ENCODE measurements around the gene FPGS. TPM values are rescaled to one million over a fixed set of nuclear protein-coding genes. Genes with fewer than 3 reads are reported as not detected.

The FPGS gene
- polyA plus RNA-seq, 3 donors: 21.3 to 28.5 (median 25.2) TPM

GRCh38 chr9:127781806-127782205 lies 20.9 kb upstream of the FPGS start:
- intact Hi-C loops (cut with micrococcal nuclease): loop anchor here in 1 of 2 donors (2.0 to 5.0 kb wide), 3 partner anchors 47 to 210 kb away; partner anchors contain the start of gene TOR2A
- Mint-ChIP-seq H3K9me3 (peaks cover 0 to 6% (median 0%) of the 10 kb centered on the region in 7 donors), H3K36me3 (peaks cover 0 to 13% of the 10 kb centered on the region in 2 donors), H3K27ac (peak overlapping the region; percentile 93 to 99 (median 98)), H3K27me3 (ENCODE audit: low read depth in 3 of 3) (peaks cover 0 to 9% (median 0%) of the 10 kb centered on the region in 3 donors), H3K4me3 (no peak overlapping the region), H3K4me1 (peaks cover 68% of the 10 kb centered on the region)
- H3K4me1 ChIP-seq (ENCODE audit: control insufficient read depth in 1 of 2, insufficient read depth in 2 of 2, low read length in 2 of 2): peaks cover 72 to 77% of the 10 kb centered on the region in 2 donors
- H3K27ac ChIP-seq (ENCODE audit: low read depth in 1 of 2, low read length in 2 of 2): peak overlapping the region; percentile 96 to 98
- H3K9ac ChIP-seq (ENCODE audit: insufficient read depth, low read length, poor library complexity, severe bottlenecking): no peak overlapping the region
- TF ChIP-seq, protein P1, sequence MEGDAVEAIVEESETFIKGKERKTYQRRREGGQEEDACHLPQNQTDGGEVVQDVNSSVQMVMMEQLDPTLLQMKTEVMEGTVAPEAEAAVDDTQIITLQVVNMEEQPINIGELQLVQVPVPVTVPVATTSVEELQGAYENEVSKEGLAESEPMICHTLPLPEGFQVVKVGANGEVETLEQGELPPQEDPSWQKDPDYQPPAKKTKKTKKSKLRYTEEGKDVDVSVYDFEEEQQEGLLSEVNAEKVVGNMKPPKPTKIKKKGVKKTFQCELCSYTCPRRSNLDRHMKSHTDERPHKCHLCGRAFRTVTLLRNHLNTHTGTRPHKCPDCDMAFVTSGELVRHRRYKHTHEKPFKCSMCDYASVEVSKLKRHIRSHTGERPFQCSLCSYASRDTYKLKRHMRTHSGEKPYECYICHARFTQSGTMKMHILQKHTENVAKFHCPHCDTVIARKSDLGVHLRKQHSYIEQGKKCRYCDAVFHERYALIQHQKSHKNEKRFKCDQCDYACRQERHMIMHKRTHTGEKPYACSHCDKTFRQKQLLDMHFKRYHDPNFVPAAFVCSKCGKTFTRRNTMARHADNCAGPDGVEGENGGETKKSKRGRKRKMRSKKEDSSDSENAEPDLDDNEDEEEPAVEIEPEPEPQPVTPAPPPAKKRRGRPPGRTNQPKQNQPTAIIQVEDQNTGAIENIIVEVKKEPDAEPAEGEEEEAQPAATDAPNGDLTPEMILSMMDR (IDR thresholded peaks at IDR 0.05): no peak
- no peaks in the 10 kb centered on the region for H3K27me3 ChIP-seq (ENCODE audit: control insufficient read depth in 2 of 2, insufficient read depth in 2 of 2, low read length in 2 of 2)
- H3K4me3 ChIP-seq (replicated peaks in 1 of 3; ENCODE audit: low read depth in 2 of 3, low read length in 3 of 3): peak overlapping the region in 1 of 3 experiments; percentile 7
- H3K79me2 ChIP-seq (ENCODE audit: insufficient read depth, low read length): peaks cover 65% of the 10 kb centered on the region
- WGBS (ENCODE audit: insufficient coverage): 76% methylated on average over 3 of the region's 4 CpGs
- DNase-seq: peak in 2 of 3 donors; percentile 52 to 59
- H3K36me3 ChIP-seq (replicated peaks in 1 of 2; ENCODE audit: control insufficient read depth in 1 of 2, insufficient read depth in 2 of 2, low read length in 2 of 2): no peaks in the 10 kb centered on the region
- H4K20me1 ChIP-seq (ENCODE audit: insufficient read depth, low read length): peaks cover 16% of the 10 kb centered on the region
- no peaks in the 10 kb centered on the region for H3K9me3 ChIP-seq (replicated peaks in 1 of 2; ENCODE audit: control insufficient read depth in 1 of 2, insufficient read depth in 1 of 2, low read length in 2 of 2)
- no peak overlapping the region for H3K4me2 ChIP-seq (replicated peaks; ENCODE audit: extremely low read depth, low read length, poor library complexity, severe bottlenecking)
- H2AFZ ChIP-seq (ENCODE audit: insufficient read depth, low read depth, low read length, poor library complexity, severe bottlenecking): no peak overlapping the region

GRCh38 chr9:127783111-127784008 lies 19.3 kb upstream of the FPGS start:
- intact Hi-C loops (cut with micrococcal nuclease): loop anchor here (1.0 to 5.0 kb wide), 4 partner anchors 12 to 211 kb away; partner anchors contain the start of gene TOR2A (in 1 of the 2)
- Histone ChIP-seq H3K36me3 (replicated peaks in 1 of 2; ENCODE audit: control insufficient read depth in 1 of 2, insufficient read depth in 2 of 2, low read length in 2 of 2) (peaks cover 12 to 14% of the 10 kb centered on the region in 2 donors), H3K4me3 (replicated peaks in 1 of 3; ENCODE audit: low read depth in 2 of 3, low read length in 3 of 3) (peak overlapping the region in 1 of 3 experiments; percentile 72), H3K9ac (ENCODE audit: insufficient read depth, low read length, poor library complexity, severe bottlenecking) (peak overlapping the region; percentile 71), H2AFZ (ENCODE audit: insufficient read depth, low read depth, low read length, poor library complexity, severe bottlenecking) (peak overlapping the region; percentile 28), H3K4me1 (ENCODE audit: control insufficient read depth in 1 of 2, insufficient read depth in 2 of 2, low read length in 2 of 2) (peaks cover 78 to 82% of the 10 kb centered on the region in 2 donors), H3K9me3 (replicated peaks in 1 of 2; ENCODE audit: control insufficient read depth in 1 of 2, insufficient read depth in 1 of 2, low read length in 2 of 2) (no peaks in the 10 kb centered on the region), H3K4me2 (replicated peaks; ENCODE audit: extremely low read depth, low read length, poor library complexity, severe bottlenecking) (peak overlapping the region; percentile 97), H4K20me1 (ENCODE audit: insufficient read depth, low read length) (peaks cover 24% of the 10 kb centered on the region), H3K27ac (ENCODE audit: low read depth in 1 of 2, low read length in 2 of 2) (peak overlapping the region; percentile 96 to 97), H3K27me3 (ENCODE audit: control insufficient read depth in 2 of 2, insufficient read depth in 2 of 2, low read length in 2 of 2) (no peaks in the 10 kb centered on the region), H3K79me2 (ENCODE audit: insufficient read depth, low read length) (peaks cover 65% of the 10 kb centered on the region)
- H3K4me3 Mint-ChIP-seq: peak overlapping the region; percentile 64 to 72
- DNase-seq: peak; percentile 93 to 95 (median 94)
- H3K4me1 Mint-ChIP-seq: peaks cover 73% of the 10 kb centered on the region
- H3K27ac Mint-ChIP-seq: peak overlapping the region; percentile 93 to 99 (median 98)
- WGBS (ENCODE audit: insufficient coverage): 0% methylated on average over 11 of the region's 20 CpGs
- peaks cover 12 to 26% of the 10 kb centered on the region in 2 donors for H3K36me3 Mint-ChIP-seq
- TF ChIP-seq, protein P1 (IDR thresholded peaks at IDR 0.05): no peak
- H3K27me3 Mint-ChIP-seq (ENCODE audit: low read depth in 3 of 3): peaks cover 0 to 9% (median 0%) of the 10 kb centered on the region in 3 donors
- peaks cover 0 to 6% (median 0%) of the 10 kb centered on the region in 7 donors for H3K9me3 Mint-ChIP-seq

Measured in CD14-positive monocyte (primary cell).